Measurements from ENCODE around the gene DNAH5.

Gene DNAH5

DNA sequence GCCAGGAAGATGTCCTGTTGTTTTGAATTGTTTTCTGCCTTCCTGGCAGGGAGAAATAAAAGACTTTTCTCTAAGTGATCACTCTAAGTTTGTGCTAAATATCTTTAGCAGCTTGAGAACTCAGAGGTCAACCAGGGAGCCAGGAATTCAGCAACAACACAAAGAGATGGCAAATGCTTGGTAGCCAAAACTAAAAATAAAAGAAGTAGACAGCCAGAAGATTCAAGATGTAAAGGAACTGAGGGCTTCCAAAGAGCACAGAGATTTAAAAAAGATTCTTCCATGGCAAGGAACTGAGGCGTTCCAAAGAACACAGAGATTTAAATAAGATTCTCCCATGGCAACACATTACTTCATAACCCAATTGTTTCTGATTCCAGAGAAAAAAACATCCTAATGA lies 9.6 kb downstream of the DNAH5 start:
- DNase-seq (ENCODE audit: low read depth), result no peak

DNA sequence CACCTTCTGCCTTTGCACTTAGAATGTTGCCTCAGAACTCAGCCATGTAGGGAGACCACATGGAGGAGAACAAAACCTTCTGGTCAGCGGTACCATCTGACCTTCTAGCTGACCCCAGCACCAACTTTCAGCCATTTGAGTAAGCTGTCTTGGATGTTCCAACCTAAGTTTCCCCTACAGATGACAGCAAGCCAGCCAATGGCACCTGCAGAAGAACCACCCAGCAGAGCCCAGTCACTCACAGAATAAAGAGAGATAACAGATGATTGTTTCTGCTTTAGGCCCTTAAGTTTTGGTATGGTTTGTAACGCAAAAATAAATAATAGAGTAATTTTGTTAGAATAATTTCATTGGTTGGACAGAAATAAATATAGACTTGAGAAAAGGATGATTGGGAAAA lies 10.4 kb downstream of the DNAH5 start:
- no peak for DNase-seq (ENCODE audit: low read depth)

DNA sequence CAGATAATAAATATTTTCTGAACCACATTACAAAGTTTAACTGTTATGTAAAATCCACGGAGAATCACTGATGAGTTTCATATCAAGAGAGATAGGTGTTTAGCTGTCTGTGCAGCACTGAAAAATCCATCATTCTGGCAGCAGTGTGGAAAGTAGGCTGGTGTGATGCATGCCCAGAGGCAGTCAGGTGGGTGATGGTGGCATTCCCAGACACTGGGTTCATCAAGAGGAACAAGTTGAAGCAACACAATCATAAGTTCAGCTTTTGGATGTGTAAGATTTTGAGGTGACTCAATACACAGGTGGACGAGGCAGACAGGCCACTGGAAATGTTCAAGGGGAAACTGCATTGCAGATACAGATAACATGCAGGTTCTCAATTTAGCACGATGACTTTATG lies 11.9 kb downstream of the DNAH5 start:
- no peak for DNase-seq (ENCODE audit: low read depth)

DNA sequence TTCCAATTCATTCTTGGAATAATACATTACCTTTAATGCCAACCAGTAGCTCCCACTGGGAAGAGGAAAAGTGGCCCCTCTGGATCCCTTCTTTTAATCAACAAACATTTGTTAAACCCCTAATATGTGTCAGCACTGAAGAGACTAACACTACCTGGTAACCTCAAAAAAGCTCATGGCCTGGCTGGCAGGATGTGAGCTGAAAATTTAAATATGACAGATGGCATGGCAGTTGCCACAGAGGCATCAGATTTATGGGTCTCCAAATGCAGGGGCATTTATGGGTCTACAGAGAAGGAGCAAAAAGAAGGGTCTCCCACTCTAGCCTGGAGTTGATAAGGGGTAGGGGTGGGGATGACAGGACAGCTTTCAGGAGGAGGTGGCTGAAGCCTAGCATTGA lies 12.5 kb downstream of the DNAH5 start:
- no peak for DNase-seq (ENCODE audit: low read depth)

DNA sequence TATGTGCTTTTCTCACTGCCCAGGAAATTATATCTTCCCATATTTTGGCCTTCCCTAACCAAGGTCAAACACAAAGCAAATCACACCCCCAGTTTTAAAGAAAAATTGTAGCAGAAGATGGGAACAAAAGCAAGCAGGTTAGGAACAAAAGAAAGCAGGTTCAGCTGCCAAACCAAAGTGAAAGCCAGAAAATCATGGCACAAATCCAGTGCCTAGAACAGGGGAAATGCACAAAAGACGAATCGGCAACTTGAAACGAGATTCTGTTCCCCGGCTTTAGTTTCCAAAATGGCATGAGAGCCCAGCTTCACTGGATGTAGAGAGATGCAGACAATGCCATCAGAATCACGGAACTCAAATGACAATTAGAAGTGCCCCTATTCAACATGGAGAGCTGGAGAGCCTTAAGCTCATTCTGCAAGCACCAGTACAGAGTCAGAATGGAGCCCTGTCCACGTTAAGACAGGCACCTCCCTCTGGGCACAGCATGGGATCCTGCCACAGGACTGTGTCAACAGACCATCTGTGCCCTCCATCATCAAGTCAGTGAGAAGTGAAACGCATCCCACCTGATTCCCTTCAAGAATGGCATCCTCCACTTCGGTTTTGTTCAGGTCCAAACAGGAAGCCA lies 13.8 kb downstream of the DNAH5 start:
- DNase-seq (ENCODE audit: low read depth), result no peak

DNA sequence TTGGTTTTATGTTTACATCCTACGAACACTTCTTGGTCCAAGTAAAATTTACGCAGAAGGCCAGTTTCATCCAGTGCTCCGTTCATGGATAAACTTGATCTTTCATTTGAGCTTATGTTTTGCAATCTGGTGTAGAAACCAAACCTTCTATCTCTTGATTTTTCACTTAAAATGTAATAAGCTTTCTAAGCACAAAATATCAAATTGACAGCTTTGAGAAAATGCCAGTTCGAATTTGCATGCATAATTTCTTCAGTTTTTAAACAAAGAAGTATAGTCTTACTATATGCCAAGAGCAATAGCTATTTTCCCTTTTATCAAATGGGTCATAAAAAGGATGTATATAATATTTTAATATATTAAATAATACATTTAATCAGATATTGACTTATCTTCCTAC lies 17.8 kb downstream of the DNAH5 start:
- DNase-seq (ENCODE audit: low read depth), result no peak

DNA sequence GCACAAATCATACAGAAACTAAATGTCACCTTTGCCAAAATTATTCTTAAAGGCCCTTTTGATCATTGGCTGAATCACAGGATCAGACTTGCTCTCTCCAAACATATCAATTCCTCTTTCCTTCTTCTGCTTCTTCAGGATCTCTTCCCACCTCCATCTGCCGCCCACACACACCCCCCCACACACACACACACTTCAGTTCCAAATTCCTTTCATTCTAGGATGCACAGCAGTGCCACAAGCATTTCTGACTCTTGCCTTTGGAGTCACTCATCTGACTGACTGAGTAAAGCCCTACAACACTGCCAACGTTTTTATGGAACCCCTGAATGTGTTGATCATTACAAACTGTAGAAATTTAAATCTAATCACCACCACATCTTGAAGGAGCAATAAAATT lies 22.9 kb downstream of the DNAH5 start:
- DNase-seq (ENCODE audit: low read depth), result no peak

DNA sequence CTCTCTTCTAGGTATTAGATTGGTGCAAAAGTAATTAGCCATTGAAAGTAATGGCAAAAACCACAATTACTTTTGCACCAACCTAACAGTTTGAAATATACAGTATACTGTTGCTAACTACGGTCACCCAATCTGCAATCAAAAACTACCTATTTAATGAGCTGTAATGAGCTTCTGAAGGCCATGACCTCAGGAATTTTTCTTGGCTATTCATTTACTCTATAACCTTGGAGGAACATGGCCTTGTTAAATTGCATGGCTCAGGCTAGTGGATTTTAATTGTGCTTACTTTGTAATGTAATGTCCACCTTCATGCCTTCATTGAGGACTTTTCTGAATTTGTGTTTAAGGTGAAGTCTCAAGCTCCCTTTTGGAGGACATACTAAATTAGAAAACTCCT lies 24.7 kb downstream of the DNAH5 start:
- no peak for DNase-seq (ENCODE audit: low read depth)

DNA sequence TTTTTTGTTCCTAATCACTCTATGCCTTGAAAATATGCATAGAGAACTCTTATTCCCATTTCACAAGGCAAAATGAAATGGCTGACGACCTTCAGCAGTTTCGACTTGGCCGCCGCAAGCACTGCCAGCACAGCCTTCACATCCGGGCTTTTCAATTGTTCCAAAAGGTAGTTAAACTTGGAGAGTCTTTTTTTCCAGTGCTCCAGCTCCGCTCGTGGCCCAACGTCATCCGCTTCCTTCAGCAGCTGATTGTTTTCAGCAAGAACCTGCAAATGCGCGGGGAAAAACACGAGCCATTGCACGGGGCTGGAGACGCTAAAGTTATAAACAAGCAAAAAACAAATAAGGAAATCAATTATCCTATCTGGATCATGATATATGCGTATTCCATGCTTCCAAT lies 25.4 kb downstream of the DNAH5 start:
- no peak for DNase-seq (ENCODE audit: low read depth)

DNA sequence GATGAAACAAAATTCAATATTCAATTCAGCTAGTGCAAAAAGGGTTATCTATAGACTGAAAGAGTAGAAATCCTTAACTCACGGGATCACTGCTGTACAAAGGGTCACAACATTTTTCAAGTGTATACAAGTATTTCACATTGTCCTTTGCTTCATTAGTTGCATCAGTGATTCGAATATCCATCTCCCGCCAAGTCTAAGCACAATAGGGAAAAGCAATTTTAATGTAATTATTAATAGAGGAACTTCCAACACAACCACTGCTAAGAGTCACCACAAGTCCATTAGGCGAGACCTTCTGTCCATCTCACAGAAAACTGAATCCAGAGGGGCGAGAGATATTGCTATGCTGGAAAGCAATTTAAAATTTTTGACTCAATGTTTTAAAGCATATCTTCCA lies 27.4 kb downstream of the DNAH5 start:
- no peak for DNase-seq (ENCODE audit: low read depth)

DNA sequence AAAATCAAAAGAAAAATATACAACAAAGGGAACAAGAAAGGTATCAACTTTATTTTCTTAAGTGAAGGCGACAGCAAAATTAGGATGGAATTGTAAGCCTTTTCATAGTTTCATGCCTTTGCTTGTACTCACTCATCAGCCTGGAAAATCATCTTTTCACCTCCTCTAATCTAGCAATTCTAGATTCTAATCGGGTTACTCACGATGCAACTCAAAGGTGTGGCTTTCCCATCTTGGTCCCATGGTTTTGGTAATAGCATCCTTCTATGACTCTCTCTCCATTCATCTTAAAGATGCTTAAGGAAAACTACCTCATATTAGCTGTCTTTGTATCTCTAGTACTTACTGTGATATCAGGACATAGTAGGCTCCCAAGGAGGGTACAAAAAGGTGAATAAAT lies 30.5 kb downstream of the DNAH5 start:
- DNase-seq (ENCODE audit: low read depth), result no peak

DNA sequence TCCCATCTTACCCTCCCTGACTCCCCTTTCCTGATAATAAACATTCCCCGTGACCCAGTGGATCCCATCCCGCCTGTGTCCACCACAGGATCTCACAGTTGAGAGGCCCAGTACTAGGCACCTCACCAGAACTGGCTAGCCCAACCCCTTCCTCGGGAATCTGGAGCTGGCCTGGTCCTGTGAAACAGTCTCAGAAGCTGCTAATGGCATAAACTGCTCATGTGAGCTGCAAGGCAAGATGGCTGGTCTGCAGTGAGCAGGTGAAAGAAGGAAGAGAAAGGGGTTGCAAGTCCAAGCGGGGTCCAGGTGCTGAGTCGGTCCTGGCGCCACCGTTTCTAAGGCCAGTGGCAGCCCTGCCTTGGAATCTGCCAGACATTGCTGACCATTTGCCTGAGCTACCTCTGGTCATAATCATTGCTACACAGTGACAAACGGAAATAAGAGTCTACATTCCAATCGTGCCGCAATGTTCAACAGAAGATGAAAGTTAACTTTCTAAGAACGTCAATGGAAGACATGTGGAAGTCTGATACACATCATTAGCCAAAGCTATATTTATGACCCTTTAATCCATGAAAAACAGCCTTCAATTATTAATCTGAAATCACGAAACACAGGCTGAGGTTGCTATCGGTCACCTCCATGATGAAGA lies 33.7 kb downstream of the DNAH5 start:
- no peak for DNase-seq (ENCODE audit: low read depth)

DNA sequence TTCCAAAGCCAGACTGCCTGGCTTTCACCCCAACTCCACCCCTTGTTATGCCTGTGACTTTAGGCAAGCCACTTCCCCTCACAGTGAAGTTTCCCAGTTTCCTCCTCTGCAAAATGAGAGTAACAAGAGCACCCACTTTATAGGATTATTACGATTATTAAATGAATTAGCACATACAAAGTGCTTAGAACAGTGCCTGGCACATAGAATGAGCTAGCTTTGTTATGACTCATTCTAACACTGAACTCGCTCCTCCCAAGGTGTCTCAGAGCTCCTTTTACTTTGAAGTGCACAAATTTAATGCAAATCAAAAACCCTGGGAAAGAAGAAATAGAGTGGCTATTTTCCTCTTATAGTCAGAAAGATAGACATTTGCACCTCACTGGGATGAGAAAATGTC lies 34.3 kb downstream of the DNAH5 start:
- no peak for DNase-seq (ENCODE audit: low read depth)

DNA sequence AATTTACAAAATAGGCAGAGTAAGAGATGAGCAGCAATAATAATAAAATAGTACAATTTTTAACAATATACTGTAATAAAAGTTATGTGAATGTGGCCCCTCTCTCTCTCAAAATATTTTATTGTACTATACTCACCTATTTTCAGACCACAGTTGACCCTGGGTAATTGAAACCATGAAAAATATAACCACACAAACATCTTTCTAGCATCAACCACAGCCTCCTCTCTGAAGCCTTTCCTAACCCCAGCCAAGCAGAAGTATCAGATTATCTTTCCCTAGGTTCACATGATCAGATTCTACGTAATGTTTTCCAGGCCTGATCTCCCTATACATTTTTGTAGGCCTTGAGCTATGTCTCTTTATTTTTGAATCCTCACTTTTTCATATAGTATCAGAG lies 35.2 kb downstream of the DNAH5 start:
- DNase-seq (ENCODE audit: low read depth), result no peak

DNA sequence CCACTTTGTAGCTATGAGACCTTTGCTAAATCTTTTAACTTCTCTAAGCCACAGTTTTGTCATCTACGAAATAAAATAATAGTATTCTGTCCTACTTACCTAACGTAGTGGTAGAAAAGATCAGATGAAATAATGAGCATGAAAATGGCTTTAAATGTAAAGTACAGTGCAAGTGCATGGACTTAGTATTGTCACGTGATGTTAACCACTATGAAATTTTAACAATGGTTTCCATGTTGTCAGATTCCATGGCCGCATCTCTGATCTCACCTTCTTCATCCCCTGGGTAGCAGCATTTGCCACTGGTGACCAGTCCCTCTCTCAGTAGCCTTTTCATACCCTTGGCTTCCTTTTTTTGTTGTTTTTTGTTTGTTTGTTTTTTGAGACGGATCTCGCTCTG lies 45.9 kb downstream of the DNAH5 start:
- DNase-seq (ENCODE audit: low read depth), result no peak

DNA sequence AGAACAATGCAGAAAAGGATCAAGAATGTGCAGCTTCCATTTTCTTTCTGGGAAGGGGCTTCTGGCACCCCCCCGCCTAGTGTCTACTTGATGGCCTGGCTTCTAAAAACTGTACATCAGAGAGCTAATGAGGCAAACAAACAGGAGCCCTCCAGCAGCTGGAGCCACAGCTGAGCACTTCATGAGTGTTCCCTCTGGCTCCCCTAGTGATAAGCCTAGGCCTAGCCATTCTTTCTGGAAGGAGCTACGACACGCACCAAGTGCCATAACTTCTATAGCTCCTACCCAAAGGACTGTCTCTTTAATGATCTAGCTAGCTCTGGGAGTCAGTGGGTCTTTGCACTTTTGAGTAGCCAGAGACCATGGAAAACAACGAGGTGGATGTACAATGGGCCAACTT lies 66.1 kb downstream of the DNAH5 start:
- DNase-seq (ENCODE audit: low read depth), result no peak

DNA sequence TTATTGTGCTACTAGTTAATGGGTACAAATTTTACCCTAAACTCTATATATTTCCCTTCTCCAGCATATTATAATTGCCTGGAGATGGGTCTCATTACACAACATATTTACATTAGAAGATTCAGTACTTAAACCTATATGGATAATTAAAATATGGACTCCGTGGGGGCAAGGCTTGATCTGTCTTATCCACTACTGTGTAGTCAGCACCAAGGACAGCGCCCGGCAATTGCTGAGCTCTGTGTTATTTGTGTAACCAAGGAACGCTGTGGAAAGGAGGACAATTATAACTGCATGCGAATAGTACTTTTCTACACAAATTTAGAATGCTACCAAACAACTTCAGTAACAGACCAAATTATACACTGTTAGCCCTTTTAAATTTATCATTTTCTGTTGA lies 77.7 kb downstream of the DNAH5 start:
- no peak for DNase-seq (ENCODE audit: low read depth)

DNA sequence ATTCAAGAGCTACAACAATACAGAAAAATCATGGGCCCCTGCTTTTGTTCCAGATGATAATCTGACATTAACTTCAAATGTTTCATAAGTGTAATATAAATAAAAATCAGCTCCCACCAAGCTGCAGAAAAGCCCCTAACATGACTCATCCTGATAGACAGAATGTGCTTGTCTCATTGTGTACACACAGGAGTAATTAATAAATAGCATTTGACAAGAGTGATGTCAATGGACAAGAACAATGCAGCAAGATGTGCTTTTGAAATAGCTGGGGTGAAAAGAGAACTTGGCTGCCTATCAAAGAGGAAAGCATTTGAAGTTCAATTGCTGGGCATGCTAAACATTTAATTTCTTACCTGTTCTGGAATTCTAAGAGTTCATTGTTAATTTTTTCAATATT lies 79.2 kb downstream of the DNAH5 start:
- no peak for DNase-seq (ENCODE audit: low read depth)

DNA sequence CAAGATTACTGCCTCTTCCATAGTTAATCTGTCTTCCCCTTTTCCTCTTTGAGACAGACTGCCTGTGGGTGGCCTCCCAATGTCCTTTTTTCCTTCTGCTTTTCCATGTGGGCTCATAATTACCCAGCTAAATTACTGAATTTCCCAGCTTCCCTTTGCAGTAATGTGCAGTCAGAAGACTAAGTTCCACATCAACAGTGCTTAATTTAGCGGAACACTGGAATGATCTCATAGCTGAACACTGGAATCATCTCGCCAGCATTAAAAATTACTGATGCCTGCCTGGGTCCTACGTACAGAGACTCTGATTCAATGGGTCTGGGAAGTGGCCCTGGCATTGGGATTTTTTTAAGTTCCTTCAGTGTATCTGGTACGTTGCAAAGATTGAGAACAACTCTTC lies 84.3 kb downstream of the DNAH5 start:
- DNase-seq (ENCODE audit: low read depth), result no peak

DNA sequence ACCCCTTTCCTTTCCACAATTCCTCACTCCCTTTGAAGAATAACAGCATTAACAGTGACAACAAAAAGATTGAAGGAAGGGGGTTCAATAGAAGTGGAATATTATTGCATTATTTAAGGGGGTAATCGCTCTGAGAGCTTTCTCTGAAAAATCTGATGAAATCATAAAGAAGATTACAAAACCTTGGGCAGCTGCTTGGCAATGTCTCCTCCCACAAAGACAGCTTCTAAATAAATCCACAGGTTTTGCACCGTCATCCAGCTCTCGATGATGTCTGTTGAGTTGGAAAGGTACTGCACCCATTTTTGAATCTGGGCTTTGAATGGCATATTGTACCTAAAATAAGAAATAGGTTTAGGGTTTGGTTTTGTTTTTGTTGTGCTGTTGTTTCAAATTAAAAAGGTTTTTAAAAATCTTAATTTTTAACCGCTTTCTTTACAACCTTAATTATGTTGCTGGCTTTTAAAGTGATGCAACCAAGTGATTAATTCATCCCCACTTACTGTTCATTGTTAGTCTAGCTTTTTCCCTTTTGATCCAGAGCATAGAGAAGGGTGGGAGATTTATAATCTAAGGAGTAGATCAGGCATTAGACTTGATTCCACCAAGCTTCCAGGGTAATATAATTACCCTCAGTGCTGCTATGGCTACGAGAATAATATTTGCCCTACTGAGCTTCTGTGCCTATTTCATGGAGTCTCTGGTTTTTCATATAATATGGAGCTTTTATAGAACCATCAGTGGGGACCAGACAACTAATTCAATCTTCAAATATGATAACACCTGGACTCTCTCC lies 85.0 kb downstream of the DNAH5 start:
- DNase-seq (ENCODE audit: low read depth), result no peak

DNA sequence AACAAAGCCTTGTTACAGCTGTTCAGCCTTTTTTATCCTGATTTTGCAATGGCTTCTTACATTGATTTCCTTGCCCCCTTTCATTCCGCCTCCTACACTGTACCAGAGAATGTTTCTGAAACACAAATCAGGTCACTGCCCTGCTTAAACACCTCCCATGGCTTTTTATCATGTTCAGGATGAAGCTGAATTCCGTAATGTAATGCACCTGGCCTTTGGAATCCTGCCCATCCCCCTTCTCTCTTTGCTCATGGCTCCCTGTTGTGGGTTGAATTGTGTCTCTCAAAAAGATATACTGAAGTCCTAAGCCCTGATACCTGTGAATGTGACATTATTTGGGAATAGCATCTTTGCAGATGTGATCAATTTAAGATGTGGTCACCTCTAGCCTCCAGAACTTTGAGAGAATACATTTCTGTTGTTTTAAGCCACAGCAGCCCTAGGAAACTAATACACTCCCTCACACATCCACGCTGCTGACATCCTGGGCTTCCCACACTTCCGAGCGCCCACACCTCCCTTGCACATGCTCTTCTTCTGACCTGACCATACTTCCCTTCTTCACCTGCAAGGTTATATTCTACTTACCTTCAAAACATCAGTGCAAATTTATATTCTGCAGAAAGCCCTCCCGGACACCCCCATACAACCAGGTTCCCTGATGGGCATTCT lies 101.2 kb downstream of the DNAH5 start:
- no peak for DNase-seq (ENCODE audit: low read depth)

DNA sequence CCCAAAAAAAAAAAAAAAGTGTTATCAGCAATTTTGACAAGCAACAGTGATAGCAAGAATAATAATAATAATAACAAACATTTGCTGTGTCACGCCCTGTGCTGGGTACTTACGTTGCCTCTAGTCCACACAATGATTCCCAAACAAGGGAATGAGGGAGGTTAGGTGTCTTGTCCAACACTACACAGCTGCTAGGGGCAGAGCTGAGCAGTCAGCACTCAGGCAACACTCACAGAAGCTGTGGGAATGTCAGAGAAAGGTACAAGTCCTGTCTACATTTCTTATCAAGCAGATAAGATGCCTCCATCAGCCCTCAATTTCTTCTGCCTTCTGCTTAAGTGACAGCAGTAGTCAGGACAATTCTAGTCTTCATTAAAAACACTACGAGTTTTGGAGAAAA lies 111.0 kb downstream of the DNAH5 start:
- DNase-seq (ENCODE audit: low read depth), result no peak

DNA sequence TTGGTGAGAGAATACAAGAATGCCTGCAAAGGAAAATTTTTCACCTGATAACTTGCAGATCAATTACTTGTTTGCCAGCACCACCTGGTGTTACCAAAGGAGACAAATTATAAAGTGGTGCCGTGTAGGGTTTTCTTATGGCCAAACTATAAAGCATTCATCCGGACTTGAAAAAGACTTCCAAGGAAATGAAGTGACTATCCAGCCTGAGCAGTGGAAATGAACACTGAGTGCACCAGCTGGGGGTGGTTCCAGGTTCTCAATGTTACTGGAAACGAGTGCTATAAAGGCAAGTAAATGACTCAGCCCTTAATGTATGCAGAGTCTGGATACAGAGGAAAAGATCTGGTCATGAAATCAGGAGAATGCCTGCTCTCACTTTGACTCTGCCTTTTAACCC lies 113.1 kb downstream of the DNAH5 start:
- no peak for DNase-seq (ENCODE audit: low read depth)
